Activated naive CD8-positive, alpha-beta T cell treated with anti-CD3 and anti-CD28 coated beads, Interleukin-2, amount 10 ng/mL, durations not matched to agents 7 days and 5 days (primary cell): ENCODE data around the gene NUPR1. TPM values are rescaled to one million over a fixed set of nuclear protein-coding genes. Genes with fewer than 3 reads are reported as not detected.
"Not testable (repeated sequence)": the region's sequence is repeated elsewhere in the genome, so short reads cannot be mapped to it uniquely, and the experiment has no call there.

ENCODE experiments used
- ATAC-seq: fragments of 150-1000 bp; cut with Tn5 transposase; one replicate; pipeline ENCODE4 v1.10.0; 2021; ENCODE audit warnings: low read depth, moderate library complexity
- POLR2A ChIA-PET: fragments of 350-600 bp; sonication (Branson Sonifier 250); formaldehyde crosslinking; loops from one replicate; lab custom pipeline; 2021; ENCODE audit warnings: antibody characterized with exemption; lab: Charles Lee
- DNase-seq: peaks from one replicate; pipeline ENCODE4 v3.0.0; 2021
- H3K27ac Mint-ChIP-seq: one replicate; pipeline ENCODE4 v1.8.0; 2022; ENCODE audit warnings: mild to moderate bottlenecking, mixed read lengths
- H3K27me3 Mint-ChIP-seq: one replicate; pipeline ENCODE4 v1.8.0; 2022; ENCODE audit warnings: mild to moderate bottlenecking, moderate library complexity, mixed read lengths
- H3K36me3 Mint-ChIP-seq: one replicate; pipeline ENCODE4 v1.8.0; 2021; ENCODE audit warnings: mild to moderate bottlenecking, mixed read lengths
- H3K4me1 Mint-ChIP-seq: one replicate; pipeline ENCODE4 v1.8.0; 2021; ENCODE audit warnings: mixed read lengths
- H3K4me3 Mint-ChIP-seq: one replicate; pipeline ENCODE4 v1.8.0; 2022; ENCODE audit warnings: mild to moderate bottlenecking, moderate library complexity, mixed read lengths
- H3K9me3 Mint-ChIP-seq: one replicate; pipeline ENCODE4 v1.8.0; 2021; ENCODE audit warnings: mixed read lengths
- total RNA-seq, 2 experiments: library from RNA; stranded (reverse); gene quantifications; one replicate each; pipeline ENCODE4 v1.2.3, GENCODE V29; 2021

The NUPR1 gene
- total RNA-seq, 2 experiments from 2014 or later: 0.20 TPM; not detected in 1

DNA sequence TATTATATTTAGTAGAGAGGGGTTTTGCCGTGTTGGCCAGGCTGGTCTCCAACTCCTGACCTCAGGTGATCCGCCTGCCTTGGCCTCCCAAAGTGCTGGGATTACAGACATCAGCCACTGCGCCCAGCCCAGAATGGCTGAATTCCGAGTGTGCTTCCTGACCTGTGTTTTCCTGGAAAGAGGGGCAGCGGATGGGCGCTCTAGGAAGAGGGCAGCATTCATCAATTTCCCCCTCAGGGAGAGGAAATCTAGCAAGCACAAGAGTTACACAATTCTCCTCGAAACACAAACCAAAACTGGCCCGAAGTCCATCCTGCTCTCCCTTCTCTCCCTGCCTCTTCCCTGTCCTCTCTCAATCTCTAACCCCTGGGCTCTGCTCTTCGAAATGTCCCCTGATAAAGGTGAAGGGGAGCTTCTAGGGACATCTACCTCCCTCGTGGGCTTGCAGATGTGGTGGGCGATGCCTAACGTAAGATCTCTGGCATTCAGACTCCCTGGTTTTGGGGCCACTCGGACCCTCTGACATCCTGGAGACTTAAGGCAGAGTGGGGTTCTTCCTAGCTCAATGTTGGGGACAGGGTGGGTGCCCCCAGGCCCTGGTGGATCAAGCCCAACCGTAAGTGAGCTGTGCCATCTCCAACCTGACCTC is 33.2 kb downstream of the NUPR1 start:
- ATAC-seq (no peak), DNase-seq (no peak)
- Mint-ChIP-seq H3K9me3 (no peaks in the 10 kb centered on the region), H3K4me3 (no peak overlapping the region), H3K27me3 (no peaks in the 10 kb centered on the region), H3K4me1 (peaks cover 15% of the 10 kb centered on the region), H3K36me3 (no peaks in the 10 kb centered on the region), H3K27ac (no peak overlapping the region)
- POLR2A ChIA-PET: no interaction called here

DNA sequence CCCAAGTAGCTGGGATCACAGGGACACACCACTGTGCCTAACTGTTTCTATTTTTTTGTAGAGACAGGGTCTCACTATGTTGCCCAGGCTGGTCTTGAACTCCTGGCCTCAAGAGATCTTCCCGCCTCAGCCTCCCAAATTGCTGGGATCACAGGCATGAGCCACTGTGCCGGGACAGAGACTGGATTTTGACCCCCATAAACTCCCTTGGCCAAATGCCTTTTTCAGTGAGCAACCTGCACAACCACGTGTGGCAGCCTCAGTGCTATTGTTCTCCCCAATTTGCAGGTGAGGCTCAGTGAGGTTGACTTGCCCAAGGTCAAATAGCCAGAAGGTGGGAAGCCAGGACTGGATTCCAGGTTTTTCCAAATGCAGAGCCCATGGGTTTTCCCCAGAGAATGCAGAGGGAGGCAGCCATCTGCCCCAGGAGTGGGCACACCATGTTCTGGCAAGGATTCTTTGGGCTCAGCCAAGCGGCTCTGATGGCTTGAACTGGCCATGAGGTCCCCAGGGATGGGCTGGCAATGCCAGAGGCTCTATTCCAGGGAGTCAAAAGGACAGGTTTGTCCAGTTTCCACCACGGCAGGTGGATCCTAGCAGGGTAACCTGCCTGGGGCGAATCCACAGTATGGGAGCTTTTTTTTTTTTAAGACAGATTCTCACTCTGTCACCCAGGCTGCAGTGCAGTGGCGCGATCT is 33.9 kb downstream of the NUPR1 start:
- POLR2A ChIA-PET: no interaction called here
- no peaks in the 10 kb centered on the region for H3K9me3 Mint-ChIP-seq
- DNase-seq (no peak), ATAC-seq (no peak)
- H3K36me3 Mint-ChIP-seq: no peaks in the 10 kb centered on the region
- no peaks in the 10 kb centered on the region for H3K27me3 Mint-ChIP-seq
- no peak overlapping the region for H3K27ac Mint-ChIP-seq
- peaks cover 16% of the 10 kb centered on the region for H3K4me1 Mint-ChIP-seq
- no peak overlapping the region for H3K4me3 Mint-ChIP-seq

DNA sequence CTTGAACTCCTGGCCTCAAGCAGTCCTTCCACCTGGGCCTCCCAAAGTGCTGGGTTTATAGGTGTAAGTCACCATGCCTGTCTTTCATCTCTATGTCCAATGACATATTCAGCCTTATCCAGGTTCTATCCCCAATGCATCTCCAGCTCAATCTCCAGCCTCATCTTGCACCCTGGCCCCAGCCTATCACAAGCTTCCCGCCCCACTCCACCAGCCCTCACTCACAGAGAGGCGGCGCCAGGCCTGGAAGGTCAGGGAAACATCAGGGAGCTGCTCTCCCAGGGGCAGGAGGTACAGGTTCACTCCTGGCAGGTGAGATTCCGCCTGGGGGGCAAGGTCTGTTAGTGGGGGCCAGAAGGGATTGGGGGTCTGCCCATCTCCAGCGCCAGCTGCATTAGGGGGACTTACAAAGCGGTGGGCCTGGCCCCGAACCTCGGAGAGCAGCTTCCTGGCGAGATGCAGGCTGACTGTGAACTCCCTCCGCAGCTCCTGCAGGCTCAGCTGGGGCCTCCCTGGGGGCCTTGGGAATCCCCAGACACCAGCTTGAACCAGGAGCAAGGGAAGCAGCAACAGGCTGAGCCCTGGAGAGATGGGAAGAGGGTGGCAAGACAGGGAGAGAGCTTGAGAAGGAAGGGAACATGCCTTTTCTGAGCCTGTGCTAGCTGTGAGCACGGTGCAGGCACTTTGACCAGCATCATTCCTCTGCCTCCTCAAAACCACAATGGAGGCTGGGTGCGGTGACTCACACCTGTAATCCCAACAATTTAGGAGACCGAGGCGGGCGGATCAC is 35.1 kb downstream of the NUPR1 start:
- Mint-ChIP-seq H3K36me3 (peaks cover 4% of the 10 kb centered on the region), H3K9me3 (no peaks in the 10 kb centered on the region), H3K27me3 (no peaks in the 10 kb centered on the region), H3K4me3 (no peak overlapping the region), H3K4me1 (peaks cover 18% of the 10 kb centered on the region), H3K27ac (no peak overlapping the region)
- DNase-seq: no peak
- ATAC-seq: no peak
- POLR2A ChIA-PET: interaction anchor here (0.7 to 1.6 kb wide), 2 partner anchors 10 to 12 kb away, joined by 6 to 7 read pairs; partner anchors contain the start of genes APOBR and CLN3

DNA sequence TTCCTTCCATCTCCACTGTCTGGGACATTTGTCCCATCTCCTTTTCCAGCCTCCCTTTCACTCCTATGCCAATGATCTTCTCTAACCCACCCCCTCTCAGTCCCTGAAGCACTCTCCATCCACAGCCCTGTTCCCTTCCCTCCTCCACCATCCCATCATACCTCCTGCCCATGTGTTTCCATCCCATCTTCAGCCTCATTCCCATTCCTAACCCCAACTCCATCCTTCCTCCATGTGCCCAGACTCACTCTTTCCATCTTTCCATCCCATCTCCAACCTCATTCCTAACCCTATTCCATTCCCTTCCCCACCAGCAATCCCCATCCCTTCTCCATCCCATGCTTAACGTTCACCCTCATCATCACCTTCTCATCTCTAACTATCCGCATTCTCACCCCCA is 36.5 kb downstream of the NUPR1 start:
- Mint-ChIP-seq H3K36me3 (peaks cover 10% of the 10 kb centered on the region), H3K4me1 (peaks cover 10% of the 10 kb centered on the region), H3K27me3 (no peaks in the 10 kb centered on the region), H3K9me3 (no peaks in the 10 kb centered on the region), H3K27ac (no peak overlapping the region), H3K4me3 (no peak overlapping the region)
- DNase-seq (no peak), ATAC-seq (no peak)
- POLR2A ChIA-PET: no interaction called here

DNA sequence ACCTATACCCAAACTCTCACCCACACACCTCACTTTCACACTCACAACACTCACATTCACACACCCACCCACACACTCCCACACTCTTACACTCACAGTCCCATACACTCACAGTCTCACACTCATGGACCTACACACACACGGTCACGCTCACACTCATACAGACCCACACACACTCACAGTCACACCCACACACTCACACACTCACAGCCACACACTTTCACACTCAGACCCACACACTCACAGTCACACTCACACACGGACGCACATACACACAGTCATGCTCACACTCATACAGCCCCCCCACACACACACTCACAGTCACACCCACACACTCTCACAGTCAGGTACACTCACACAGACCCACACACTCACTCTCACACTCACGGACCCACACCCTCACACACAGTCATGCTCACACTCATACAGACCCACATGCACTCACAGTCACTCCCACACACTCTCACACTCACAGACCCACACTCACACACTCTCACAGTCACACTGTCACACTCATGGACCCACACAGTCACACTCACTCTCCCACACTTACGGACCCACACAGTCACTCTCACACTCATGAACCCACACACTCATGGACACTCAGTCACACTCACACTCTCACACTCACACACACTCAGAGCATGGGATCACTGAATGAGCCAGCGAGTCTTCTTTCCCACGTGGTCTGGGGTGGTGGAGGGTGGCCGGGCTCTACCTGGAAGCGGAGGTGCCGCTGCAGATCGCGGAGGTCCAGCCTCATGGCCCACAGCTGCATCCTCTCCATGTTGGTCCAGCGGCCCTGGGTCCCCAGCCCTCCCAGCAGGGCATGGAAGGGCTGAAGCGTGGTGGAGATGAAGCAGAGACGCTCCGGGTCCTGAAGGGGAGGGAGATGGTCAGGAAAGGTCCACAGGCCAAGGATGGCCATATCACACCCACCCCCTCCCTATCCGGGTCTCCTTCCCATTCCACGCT is 37.2 kb downstream of the NUPR1 start:
- Mint-ChIP-seq H3K9me3 (no peaks in the 10 kb centered on the region), H3K4me3 (no peak overlapping the region), H3K36me3 (peaks cover 16% of the 10 kb centered on the region), H3K27ac (no peak overlapping the region), H3K4me1 (peaks cover 14% of the 10 kb centered on the region), H3K27me3 (no peaks in the 10 kb centered on the region)
- ATAC-seq (no peak), DNase-seq (no peak)
- POLR2A ChIA-PET: no interaction called here

DNA sequence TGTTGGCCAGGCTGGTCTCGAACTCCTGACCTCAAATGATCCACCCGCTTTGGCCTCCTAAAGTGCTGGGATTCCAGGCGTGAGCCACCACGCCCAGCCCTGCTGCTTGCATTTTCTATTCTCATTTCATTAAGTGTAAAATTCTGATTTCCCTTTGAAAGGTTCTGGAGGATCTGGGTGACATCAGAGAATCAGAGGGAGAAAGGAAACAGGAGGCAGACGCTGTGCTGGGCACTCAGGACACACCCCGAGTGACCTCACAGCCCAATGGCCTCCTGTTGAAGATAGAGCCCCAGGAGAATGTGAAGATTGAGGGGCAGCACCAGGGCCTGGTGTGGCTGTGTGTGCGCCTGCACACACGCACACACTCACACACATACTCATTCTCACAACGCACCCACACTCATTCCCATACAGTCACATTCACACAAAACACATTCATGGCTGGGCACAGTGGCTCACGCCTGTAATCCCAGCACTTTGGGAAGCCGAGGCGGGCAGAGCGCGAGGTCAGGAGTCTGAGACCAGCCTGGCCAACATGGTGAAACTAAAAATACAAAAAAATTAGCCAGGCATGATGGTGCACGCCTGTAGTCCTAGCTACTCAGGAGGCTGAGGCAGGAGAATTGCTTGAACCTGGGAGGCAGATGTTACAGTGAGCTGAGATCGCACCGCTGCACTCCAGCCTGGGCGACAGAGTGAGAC is 38.1 kb downstream of the NUPR1 start:
- DNase-seq, ATAC-seq, POLR2A ChIA-PET, H3K9me3 Mint-ChIP-seq, H3K27me3 Mint-ChIP-seq, H3K4me3 Mint-ChIP-seq, H3K27ac Mint-ChIP-seq: not testable (repeated sequence)
- Mint-ChIP-seq H3K4me1 (peaks cover 21% of the 10 kb centered on the region), H3K36me3 (peaks cover 20% of the 10 kb centered on the region)

DNA sequence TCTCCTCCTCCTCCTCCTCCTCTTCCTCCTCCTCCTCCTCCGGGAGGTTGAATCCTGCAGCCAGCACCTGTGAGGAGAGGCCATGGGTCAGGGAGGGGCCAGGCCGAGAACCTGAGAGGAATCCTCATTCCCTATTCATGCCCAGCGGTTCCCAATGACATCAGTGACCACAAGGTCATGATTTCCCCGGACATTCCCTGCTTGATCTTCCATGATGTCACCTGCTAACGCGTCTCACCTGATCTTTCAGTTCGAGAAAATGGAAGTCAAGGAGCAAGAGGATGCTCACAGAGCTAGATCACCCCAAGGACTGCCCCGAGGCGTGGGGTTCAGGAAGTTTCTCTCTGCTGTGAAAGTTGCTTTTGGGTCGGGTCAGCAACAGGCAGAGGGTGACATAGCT is 38.9 kb downstream of the NUPR1 start:
- no peak for DNase-seq
- H3K4me1 Mint-ChIP-seq: peaks cover 28% of the 10 kb centered on the region
- H3K27ac Mint-ChIP-seq: peak overlapping the region; percentile 43
- H3K9me3 Mint-ChIP-seq: no peaks in the 10 kb centered on the region
- peaks cover 20% of the 10 kb centered on the region for H3K36me3 Mint-ChIP-seq
- POLR2A ChIA-PET: no interaction called here
- H3K27me3 Mint-ChIP-seq: no peaks in the 10 kb centered on the region
- ATAC-seq: no peak
- no peak overlapping the region for H3K4me3 Mint-ChIP-seq

DNA sequence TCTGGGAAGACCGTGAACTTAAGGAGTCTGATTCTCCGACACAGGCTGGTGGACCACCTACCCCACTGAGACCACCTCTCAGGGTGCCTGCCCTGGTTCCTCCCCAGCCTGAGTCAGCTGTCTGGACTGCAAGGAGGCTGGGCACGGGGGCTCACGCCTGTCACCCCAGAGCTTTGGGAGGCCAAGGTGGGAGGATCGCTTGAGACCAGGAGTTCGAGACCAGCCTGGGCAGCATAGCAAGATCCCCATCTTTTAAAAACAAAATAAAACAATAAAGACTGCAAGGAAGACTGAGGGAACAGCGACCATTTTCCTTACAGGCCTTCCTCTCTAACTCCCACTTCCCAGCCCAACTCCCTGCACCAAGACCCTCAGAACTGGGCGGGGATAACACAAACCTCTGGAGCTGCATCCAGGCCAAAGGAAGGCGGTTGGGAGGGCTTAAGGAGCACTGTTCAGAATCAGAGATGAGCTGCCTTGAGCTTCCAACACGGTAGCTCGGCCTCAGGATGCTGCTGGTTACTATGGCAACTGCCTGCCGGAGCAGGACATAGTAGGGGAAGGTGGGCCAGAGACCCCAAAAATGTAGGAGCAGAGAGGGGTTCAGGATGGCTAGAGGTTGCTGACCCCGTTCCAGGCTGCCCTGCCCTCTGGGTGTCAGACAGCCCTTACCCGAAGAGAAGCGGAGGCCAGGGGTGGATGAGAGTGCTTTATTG is 40.0 kb downstream of the NUPR1 start:
- POLR2A ChIA-PET: interaction anchor here (0.6 kb wide), 1 partner anchor 11 kb away, joined by 4 read pairs; no protein-coding TSS in a partner anchor
- DNase-seq: no peak
- no peaks in the 10 kb centered on the region for H3K27me3 Mint-ChIP-seq
- no peaks in the 10 kb centered on the region for H3K9me3 Mint-ChIP-seq
- no peak for ATAC-seq
- H3K36me3 Mint-ChIP-seq: peaks cover 20% of the 10 kb centered on the region
- peak overlapping the region; percentile 17 for H3K27ac Mint-ChIP-seq
- no peak overlapping the region for H3K4me3 Mint-ChIP-seq
- peaks cover 35% of the 10 kb centered on the region for H3K4me1 Mint-ChIP-seq

DNA sequence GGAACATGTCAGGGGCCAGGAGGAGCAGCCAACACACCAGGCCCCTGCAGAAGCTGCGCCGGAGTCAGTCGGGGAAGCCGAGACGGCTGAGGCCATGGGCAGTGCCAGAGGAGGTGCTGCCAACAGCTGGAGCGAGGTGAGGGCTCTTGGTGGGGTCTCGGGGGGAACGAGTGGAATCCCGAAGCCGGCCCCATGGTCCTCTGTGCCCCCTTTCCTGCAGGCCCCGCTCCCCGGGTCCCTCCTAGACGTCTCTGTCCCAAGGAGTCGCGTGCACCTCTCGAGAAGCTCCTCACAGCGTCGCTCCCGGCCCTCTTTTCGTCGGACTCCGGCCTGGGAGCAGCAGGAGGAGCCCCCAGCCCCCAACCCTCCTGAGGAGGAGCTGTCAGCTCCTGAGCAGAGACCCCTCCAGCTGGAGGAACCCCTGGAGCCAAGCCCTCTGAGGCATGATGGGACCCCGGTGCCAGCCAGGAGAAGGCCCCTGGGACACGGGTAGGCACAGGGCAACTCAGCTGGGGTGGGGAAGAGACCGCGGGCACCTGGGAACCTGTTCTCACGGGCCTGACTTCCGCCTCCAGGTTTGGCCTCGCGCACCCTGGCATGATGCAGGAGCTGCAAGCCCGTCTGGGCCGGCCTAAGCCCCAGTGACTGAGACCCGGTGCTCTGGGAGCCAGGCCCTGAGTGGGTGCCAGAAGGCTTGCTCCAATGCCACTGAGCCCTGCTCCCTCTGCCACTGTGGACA is 40.7 kb downstream of the NUPR1 start:
- POLR2A ChIA-PET: no interaction called here
- ATAC-seq: no peak
- Mint-ChIP-seq H3K36me3 (peaks cover 20% of the 10 kb centered on the region), H3K9me3 (no peaks in the 10 kb centered on the region), H3K27ac (no peak overlapping the region), H3K4me1 (peaks cover 39% of the 10 kb centered on the region), H3K27me3 (no peaks in the 10 kb centered on the region), H3K4me3 (no peak overlapping the region)
- no peak for DNase-seq

DNA sequence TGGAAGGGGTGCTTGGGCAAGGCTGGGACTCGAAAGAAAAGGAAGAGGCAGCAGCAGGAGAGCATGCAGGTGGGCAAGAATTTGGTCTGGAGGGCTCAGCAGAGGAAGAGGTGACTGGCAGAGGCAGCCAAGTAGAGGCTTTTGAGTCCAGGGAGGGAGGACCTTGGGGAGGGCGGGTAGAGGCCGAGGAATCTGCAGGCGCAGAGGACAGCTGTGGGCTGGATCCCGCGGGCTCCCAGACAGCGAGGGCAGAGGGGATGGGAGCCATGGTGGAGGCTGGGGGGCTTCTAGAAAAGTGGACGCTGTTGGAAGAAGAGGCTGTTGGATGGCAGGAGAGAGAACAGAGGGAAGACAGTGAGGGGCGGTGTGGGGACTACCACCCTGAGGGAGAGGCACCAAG is 41.4 kb downstream of the NUPR1 start:
- Mint-ChIP-seq H3K4me3 (peak overlapping the region; percentile 97), H3K27me3 (no peaks in the 10 kb centered on the region), H3K36me3 (peaks cover 20% of the 10 kb centered on the region), H3K27ac (peak overlapping the region; percentile 96), H3K4me1 (peaks cover 42% of the 10 kb centered on the region), H3K9me3 (no peaks in the 10 kb centered on the region)
- ATAC-seq (no peak), DNase-seq (no peak)
- POLR2A ChIA-PET: interaction anchor here (0.5 kb wide), 1 partner anchor 342 kb away, joined by 3 read pairs; no protein-coding TSS in a partner anchor

DNA sequence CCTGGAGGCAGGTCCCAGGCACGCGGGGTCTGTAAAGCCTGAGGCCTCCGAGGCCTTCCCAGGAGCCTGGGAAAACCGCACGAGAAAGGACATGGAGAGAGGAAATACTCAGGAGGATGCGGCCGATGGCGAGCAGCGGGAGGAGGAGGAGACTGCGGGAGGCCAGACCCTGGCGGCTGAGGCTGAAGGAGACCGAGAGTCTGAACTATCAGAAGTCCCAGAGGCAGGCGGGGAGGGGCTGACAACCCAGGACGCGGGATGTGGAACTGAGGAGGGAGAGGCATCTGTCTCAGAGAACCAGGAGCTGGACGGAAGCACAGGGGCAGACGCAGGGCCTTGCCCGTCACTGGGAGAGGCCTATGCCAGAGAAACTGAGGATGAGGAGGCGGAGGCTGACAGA is 41.9 kb downstream of the NUPR1 start:
- Mint-ChIP-seq H3K27me3 (no peaks in the 10 kb centered on the region), H3K4me3 (peak overlapping the region; percentile 97), H3K4me1 (peaks cover 42% of the 10 kb centered on the region), H3K36me3 (peaks cover 20% of the 10 kb centered on the region), H3K27ac (peak overlapping the region; percentile 96), H3K9me3 (no peaks in the 10 kb centered on the region)
- ATAC-seq: no peak
- DNase-seq: no peak
- POLR2A ChIA-PET: interaction anchor here (0.5 kb wide), 1 partner anchor 342 kb away, joined by 3 read pairs; no protein-coding TSS in a partner anchor
